Stimulated activated naive B cell treated with anti-CD40 and anti-IgM and Interleukin-4, amounts not matched to agents 10 μg/mL and 1 μg/mL and 100 μg/mL, for 72 hours (primary cell): ENCODE results near the gene HOXD3.

ENCODE experiments used
- ATAC-seq, 2 donors: fragments of 150-1000 bp; cut with Tn5 transposase; replicated peaks; 2 replicates each; pipeline ENCODE4 v1.10.0; 2021; ENCODE audit warnings: moderate library complexity in 1 of 2
- DNase-seq: peaks from one replicate; pipeline ENCODE4 v3.0.0; 2021
- H3K27ac Mint-ChIP-seq: one replicate; pipeline ENCODE4 v1.8.0; 2022; ENCODE audit warnings: mild to moderate bottlenecking, mixed read lengths
- H3K27me3 Mint-ChIP-seq, 2 donors: one replicate each; pipeline ENCODE4 v1.8.0; 2022; ENCODE audit warnings: mixed read lengths in 2 of 2
- H3K36me3 Mint-ChIP-seq, 2 donors: one replicate each; pipeline ENCODE4 v1.8.0; 2022; ENCODE audit warnings: mixed read lengths in 2 of 2, mild to moderate bottlenecking in 1 of 2
- H3K4me1 Mint-ChIP-seq, 2 donors: one replicate each; pipeline ENCODE4 v1.8.0; 2022; ENCODE audit warnings: mixed read lengths in 2 of 2, mild to moderate bottlenecking in 1 of 2
- H3K4me3 Mint-ChIP-seq, 2 donors: one replicate each; pipeline ENCODE4 v1.8.0; 2022; ENCODE audit warnings: mild to moderate bottlenecking in 2 of 2, mixed read lengths in 2 of 2, moderate library complexity in 1 of 2
- H3K9me3 Mint-ChIP-seq, 2 donors: one replicate each; pipeline ENCODE4 v1.8.0; 2022; ENCODE audit warnings: mixed read lengths in 2 of 2, mild to moderate bottlenecking in 1 of 2

Gene HOXD3

GRCh38 chr2:176135035-176135440 is 22.1 kb upstream of the HOXD3 start:
- H3K36me3 Mint-ChIP-seq = peaks cover 4 to 11% of the 10 kb centered on the region in 2 donors
- peaks cover 69 to 89% of the 10 kb centered on the region in 2 donors for H3K27me3 Mint-ChIP-seq
- ATAC-seq (no peak), DNase-seq (no peak)
- H3K4me3 Mint-ChIP-seq = no peak overlapping the region
- peaks cover 19 to 32% of the 10 kb centered on the region in 2 donors for H3K4me1 Mint-ChIP-seq
- peak overlapping the region; percentile 56 for H3K27ac Mint-ChIP-seq
- peaks cover 4 to 6% of the 10 kb centered on the region in 2 donors for H3K9me3 Mint-ChIP-seq

- Mint-ChIP-seq H3K27me3 (peaks cover 69 to 90% of the 10 kb centered on the region in 2 donors), H3K27ac (peak overlapping the region; percentile 11), H3K4me3 (peak overlapping the region in 1 of 2 donors; percentile 10), H3K36me3 (peaks cover 4 to 11% of the 10 kb centered on the region in 2 donors), H3K9me3 (peaks cover 4 to 6% of the 10 kb centered on the region in 2 donors), H3K4me1 (peaks cover 19 to 31% of the 10 kb centered on the region in 2 donors)
- DNase-seq (no peak), ATAC-seq (no peak)
Observed at GRCh38 chr2:176136374-176137251, 20.5 kb upstream of the HOXD3 start.

GRCh38 chr2:176137252-176137580 is 19.9 kb upstream of the HOXD3 start:
- Mint-ChIP-seq H3K36me3 (peaks cover 4 to 11% of the 10 kb centered on the region in 2 donors), H3K27me3 (peaks cover 68 to 93% of the 10 kb centered on the region in 2 donors), H3K27ac (no peak overlapping the region), H3K4me3 (peak overlapping the region in 1 of 2 donors; percentile 6), H3K4me1 (peaks cover 18 to 29% of the 10 kb centered on the region in 2 donors), H3K9me3 (peaks cover 4 to 6% of the 10 kb centered on the region in 2 donors)
- DNase-seq (no peak), ATAC-seq (no peak)

GRCh38 chr2:176137906-176138305 is 19.2 kb upstream of the HOXD3 start:
- Mint-ChIP-seq H3K27me3 (peaks cover 64 to 93% of the 10 kb centered on the region in 2 donors), H3K4me3 (no peak overlapping the region), H3K36me3 (peaks cover 3 to 8% of the 10 kb centered on the region in 2 donors), H3K9me3 (peaks cover 4 to 5% of the 10 kb centered on the region in 2 donors), H3K4me1 (peaks cover 15 to 25% of the 10 kb centered on the region in 2 donors), H3K27ac (no peak overlapping the region)
- ATAC-seq = no peak
- DNase-seq = no peak

DNA sequence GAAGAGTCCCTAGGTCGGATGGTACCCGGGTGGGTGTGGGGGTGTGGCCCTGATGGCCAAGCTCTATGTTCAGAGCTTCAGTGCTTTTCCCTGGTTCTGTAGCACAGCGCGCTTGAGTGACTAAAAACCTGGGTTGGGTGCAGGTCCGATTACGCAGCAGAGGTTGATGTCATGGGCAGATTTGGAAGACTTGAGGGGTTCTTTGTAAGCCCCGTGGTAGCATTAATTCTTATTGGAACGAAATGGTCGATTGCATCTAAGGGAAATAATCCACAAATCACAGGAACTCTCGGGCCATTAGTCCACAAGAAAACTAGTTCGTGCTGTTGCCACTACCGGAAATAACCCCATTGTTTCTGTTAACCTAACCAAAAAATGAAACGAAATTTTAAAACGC is 18.6 kb upstream of the HOXD3 start:
- peak overlapping the region; percentile 33 for H3K27ac Mint-ChIP-seq

GRCh38 chr2:176138923-176139660 is 18.0 kb upstream of the HOXD3 start:
- peaks cover 15 to 25% of the 10 kb centered on the region in 2 donors for H3K4me1 Mint-ChIP-seq
- no peak for ATAC-seq
- peaks cover 63 to 93% of the 10 kb centered on the region in 2 donors for H3K27me3 Mint-ChIP-seq
- peak overlapping the region; percentile 33 for H3K27ac Mint-ChIP-seq
- H3K4me3 Mint-ChIP-seq = peak overlapping the region; percentile 9 to 11
- peaks cover 3 to 8% of the 10 kb centered on the region in 2 donors for H3K36me3 Mint-ChIP-seq
- H3K9me3 Mint-ChIP-seq = peaks cover 4% of the 10 kb centered on the region in 2 donors
- no peak for DNase-seq

More for the DNA sequence above, 18.6 kb upstream of the HOXD3 start:
- peak overlapping the region in 1 of 2 donors; percentile 43 for H3K4me3 Mint-ChIP-seq
- H3K27me3 Mint-ChIP-seq = peaks cover 64 to 93% of the 10 kb centered on the region in 2 donors
- H3K36me3 Mint-ChIP-seq = peaks cover 3 to 8% of the 10 kb centered on the region in 2 donors
- peaks cover 15 to 25% of the 10 kb centered on the region in 2 donors for H3K4me1 Mint-ChIP-seq
- H3K9me3 Mint-ChIP-seq = peaks cover 4% of the 10 kb centered on the region in 2 donors
- DNase-seq (no peak), ATAC-seq (no peak)

- Mint-ChIP-seq H3K4me1 (peaks cover 15 to 25% of the 10 kb centered on the region in 2 donors), H3K4me3 (peak overlapping the region in 1 of 2 donors; percentile 48), H3K27me3 (peaks cover 61 to 91% of the 10 kb centered on the region in 2 donors), H3K36me3 (peaks cover 3 to 8% of the 10 kb centered on the region in 2 donors), H3K9me3 (peaks cover 4% of the 10 kb centered on the region in 2 donors), H3K27ac (no peak overlapping the region)
- DNase-seq (no peak), ATAC-seq (no peak)
Observed at GRCh38 chr2:176139661-176140512, 17.2 kb upstream of the HOXD3 start.

DNA sequence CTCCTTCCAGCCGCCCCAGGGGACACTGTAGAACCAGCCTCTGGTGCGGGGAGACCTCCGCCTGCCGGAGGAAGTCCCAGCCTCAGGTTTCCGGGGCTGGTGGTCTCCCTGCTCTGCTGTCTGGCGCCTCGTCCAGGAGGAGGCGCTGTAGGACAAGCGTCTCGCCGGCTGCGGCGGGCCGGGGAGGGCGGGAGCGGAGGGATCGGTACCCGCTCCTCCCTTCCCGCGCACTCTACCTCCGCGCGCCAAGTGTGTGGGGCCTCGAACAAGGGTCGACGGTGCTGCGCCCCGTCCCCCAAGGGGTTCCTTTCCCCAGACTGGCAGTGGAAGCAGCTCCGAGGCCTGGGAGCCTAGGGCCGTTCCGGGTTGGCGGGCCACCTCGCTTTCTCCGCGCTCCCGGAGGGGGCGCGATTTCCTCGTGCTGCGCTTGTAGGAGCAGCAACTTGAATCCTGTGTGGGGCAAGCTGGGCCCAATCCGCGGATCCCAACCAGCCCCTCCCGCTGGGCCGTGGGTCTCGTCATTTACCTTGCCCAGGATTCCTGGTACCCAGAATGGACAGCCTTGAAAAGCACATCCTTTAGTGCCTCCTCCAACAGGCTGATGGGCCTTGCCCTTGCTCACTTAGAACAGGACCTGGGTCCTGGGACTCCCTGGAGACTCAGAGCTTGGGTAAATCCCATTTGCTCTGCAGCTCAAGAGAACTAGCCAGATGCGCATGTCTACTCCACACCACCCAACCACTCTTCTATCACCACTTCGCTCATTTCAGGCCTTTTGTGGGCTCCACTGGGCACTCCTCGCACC is 16.4 kb upstream of the HOXD3 start:
- Mint-ChIP-seq H3K27me3 (peaks cover 60 to 91% of the 10 kb centered on the region in 2 donors), H3K36me3 (peaks cover 3 to 5% of the 10 kb centered on the region in 2 donors), H3K9me3 (peaks cover 3 to 4% of the 10 kb centered on the region in 2 donors), H3K4me3 (peak overlapping the region in 1 of 2 donors; percentile 48), H3K27ac (no peak overlapping the region), H3K4me1 (peaks cover 13 to 19% of the 10 kb centered on the region in 2 donors)
- ATAC-seq (peak; percentile 59 to 63), DNase-seq (peak; percentile 21)

DNA sequence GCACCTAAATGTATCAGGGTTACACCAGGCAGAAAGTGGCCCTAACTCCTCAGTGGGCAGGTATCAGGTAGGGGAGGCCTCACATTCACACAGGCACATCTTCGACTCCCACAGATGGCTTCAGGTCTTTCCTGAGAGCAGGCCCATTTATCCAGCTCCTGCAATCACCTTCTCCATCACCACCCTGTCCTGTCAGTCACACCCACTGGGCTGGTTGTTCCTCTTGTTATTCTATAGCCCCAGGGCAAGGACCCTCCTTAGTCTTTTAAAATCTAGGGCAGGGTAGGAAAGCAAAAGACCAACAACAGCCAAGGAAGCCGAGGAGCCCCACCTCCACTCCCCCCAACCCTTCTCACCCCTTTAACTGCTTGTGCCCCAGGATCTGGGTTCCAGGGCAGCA is 14.8 kb upstream of the HOXD3 start:
- DNase-seq = no peak
- Mint-ChIP-seq H3K36me3 (peaks cover 3 to 4% of the 10 kb centered on the region in 2 donors), H3K4me3 (no peak overlapping the region), H3K4me1 (peaks cover 8 to 13% of the 10 kb centered on the region in 2 donors), H3K9me3 (peaks cover 0 to 4% of the 10 kb centered on the region in 2 donors), H3K27ac (no peak overlapping the region), H3K27me3 (peaks cover 64 to 94% of the 10 kb centered on the region in 2 donors)
- ATAC-seq = no peak

GRCh38 chr2:176145085-176145969 is 11.8 kb upstream of the HOXD3 start:
- Mint-ChIP-seq H3K27me3 (peaks cover 71 to 96% of the 10 kb centered on the region in 2 donors), H3K36me3 (peaks cover 0 to 1% of the 10 kb centered on the region in 2 donors), H3K4me3 (no peak overlapping the region), H3K9me3 (no peaks in the 10 kb centered on the region), H3K27ac (no peak overlapping the region), H3K4me1 (peaks cover 6 to 11% of the 10 kb centered on the region in 2 donors)
- ATAC-seq = no peak
- DNase-seq = no peak

GRCh38 chr2:176146101-176146500 is 11.0 kb upstream of the HOXD3 start:
- Mint-ChIP-seq H3K4me3 (no peak overlapping the region), H3K36me3 (peaks cover 0 to 4% of the 10 kb centered on the region in 2 donors), H3K27me3 (peaks cover 74 to 98% of the 10 kb centered on the region in 2 donors), H3K27ac (no peak overlapping the region), H3K4me1 (peaks cover 4 to 10% of the 10 kb centered on the region in 2 donors), H3K9me3 (no peaks in the 10 kb centered on the region)
- DNase-seq (no peak), ATAC-seq (no peak)

GRCh38 chr2:176146645-176147044 is 10.5 kb upstream of the HOXD3 start:
- H3K9me3 Mint-ChIP-seq = no peaks in the 10 kb centered on the region
- no peak overlapping the region for H3K27ac Mint-ChIP-seq
- H3K27me3 Mint-ChIP-seq = peaks cover 73 to 98% of the 10 kb centered on the region in 2 donors
- ATAC-seq = no peak
- H3K4me1 Mint-ChIP-seq = peaks cover 3 to 11% of the 10 kb centered on the region in 2 donors
- peaks cover 0 to 4% of the 10 kb centered on the region in 2 donors for H3K36me3 Mint-ChIP-seq
- H3K4me3 Mint-ChIP-seq = no peak overlapping the region
- no peak for DNase-seq
